ENCODE measurements around the gene FATE1. TPM values are rescaled to one million over a fixed set of nuclear protein-coding genes. Genes with fewer than 3 reads are reported as not detected.

FATE1 gene
- total RNA-seq, 1 experiment from 2014 or later = not detected

DNA sequence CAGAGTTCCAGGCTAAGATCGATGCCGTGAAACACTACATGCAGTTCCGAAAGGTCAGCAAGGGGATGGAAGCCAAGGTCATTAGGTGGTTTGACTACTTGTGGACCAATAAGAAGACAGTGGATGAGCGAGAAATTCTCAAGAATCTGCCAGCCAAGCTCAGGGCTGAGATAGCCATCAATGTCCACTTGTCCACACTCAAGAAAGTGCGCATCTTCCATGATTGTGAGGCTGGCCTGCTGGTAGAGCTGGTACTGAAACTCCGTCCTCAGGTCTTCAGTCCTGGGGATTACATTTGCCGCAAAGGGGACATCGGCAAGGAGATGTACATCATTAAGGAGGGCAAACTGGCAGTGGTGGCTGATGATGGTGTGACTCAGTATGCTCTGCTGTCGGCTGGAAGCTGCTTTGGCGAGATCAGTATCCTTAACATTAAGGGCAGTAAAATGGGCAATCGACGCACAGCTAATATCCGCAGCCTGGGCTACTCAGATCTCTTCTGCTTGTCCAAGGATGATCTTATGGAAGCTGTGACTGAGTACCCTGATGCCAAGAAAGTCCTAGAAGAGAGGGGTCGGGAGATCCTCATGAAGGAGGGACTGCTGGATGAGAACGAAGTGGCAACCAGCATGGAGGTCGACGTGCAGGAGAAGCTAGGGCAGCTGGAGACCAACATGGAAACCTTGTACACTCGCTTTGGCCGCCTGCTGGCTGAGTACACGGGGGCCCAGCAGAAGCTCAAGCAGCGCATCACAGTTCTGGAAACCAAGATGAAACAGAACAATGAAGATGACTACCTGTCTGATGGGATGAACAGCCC, 28.0 kb downstream of the FATE1 start:
- DNase-seq (ENCODE audit: low spot score) = no peak

- DNase-seq (ENCODE audit: low spot score) = no peak
Observed at GRCh38 chrX:151745651-151746050, 29.8 kb downstream of the FATE1 start.

- no peak for DNase-seq (ENCODE audit: low spot score)
Observed at GRCh38 chrX:151746502-151746901, 30.7 kb downstream of the FATE1 start.

GRCh38 chrX:151750511-151750910, 34.7 kb downstream of the FATE1 start:
- no peak for DNase-seq (ENCODE audit: low spot score)

- DNase-seq (ENCODE audit: low spot score) = no peak
Observed at GRCh38 chrX:151752847-151753246, 37.0 kb downstream of the FATE1 start.

DNA sequence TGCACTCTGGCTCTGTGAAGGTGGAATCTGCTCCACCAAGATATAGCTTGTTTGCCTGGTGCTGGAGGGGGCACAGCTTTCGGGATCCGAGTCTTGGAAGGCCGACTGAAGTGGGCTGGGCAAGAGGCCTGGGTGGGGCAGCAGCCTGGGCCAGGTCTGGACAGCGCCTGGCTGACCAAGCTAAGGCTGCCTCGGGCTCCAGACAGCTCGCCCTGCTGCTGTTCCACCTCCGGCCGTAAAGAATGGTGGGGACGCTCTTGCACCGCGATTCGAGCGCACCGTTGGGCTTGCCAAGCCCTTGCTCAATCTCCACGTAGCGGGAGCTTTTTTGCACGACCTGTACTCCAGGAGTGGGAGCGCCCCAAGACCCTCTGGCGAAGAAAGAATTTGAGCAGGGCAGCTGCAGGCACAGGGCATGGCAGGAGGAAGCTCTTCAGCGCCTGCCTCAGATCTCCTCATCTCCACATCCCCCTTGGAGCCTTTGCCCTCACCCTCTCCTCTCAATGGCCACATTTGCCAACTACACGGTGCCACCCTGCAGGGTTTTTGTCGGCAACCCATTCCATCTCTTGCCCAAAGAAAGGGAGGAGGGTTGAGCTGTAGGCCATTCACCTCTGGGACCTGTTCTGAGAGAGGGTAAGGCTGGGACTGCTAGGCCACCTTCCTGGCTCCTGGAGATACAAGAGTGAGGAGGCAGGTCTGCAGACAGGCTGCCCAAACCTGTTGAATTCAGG, 37.6 kb downstream of the FATE1 start:
- DNase-seq (ENCODE audit: low spot score) = peak; percentile 60

GRCh38 chrX:151754047-151754429, 38.2 kb downstream of the FATE1 start:
- DNase-seq (ENCODE audit: low spot score) = peak; percentile 66

DNA sequence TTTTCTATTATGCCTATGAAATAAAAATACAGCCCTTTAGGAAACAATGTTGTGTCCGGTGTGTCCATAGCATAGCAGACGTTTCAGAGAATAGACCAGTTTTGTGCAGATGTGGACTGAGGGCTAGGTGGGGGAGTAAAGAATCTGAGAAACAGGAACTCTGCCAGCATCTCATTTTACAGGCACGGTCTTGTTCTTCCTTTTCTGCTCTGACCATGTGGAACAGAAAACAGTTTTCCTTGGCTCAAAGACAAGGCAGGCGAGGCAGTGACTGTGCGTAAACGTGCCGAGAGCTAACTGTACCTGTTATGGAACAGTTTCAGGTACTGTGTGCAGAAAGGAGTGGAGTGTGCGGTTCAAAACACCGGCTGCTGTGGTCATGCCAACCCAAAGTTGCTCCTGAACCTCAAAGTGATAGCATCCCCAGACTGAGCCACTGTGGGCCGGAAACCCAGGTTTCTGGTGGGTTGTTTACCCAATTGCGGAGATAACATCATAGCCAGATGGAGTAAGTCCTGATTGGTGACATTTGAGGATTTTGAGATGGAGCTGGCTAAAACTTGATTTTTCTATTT, 38.9 kb downstream of the FATE1 start:
- no peak for DNase-seq (ENCODE audit: low spot score)

GRCh38 chrX:151759041-151759708, 43.3 kb downstream of the FATE1 start:
- no peak for DNase-seq (ENCODE audit: low spot score)

DNA sequence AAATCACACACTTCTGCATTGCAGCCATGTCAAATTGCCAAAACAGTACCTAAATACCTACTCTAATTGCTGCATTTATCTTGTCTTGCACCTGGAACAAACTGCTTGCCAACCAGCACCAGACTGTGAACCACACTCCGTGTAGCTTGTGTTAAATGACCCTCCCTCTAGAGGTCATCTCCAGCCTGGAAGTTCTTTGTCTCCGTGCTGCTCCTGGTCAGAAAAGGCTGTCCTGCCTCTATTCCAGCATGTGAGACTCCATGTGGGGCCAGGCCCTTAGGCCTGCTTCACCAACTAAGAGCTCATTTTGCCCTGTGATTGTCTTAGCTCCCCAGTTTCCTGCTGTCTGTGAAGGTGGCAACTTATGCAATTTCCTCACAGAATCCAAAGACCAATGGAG, 47.0 kb downstream of the FATE1 start:
- no peak for DNase-seq (ENCODE audit: low spot score)

GRCh38 chrX:151763711-151764110, 47.9 kb downstream of the FATE1 start:
- no peak for DNase-seq (ENCODE audit: low spot score)

DNA sequence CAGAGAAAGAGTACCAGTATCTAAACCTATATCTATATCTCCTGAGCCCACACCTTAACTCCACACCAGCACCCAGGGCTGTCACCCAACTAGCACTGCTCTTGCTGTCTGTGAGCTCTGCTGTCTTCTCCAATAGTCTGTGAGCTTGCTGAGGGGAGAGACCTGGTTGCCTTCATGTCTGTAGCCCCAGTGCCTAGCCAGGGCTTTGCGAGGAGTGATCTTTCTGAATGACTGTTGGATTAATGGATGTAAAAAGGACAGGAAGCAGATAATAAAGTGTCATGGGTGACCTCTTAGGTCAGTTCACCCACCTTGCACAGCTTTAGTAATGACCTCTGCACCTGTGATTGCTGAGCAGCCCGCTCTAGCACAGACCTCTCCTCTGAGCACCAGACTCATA, 49.2 kb downstream of the FATE1 start:
- DNase-seq (ENCODE audit: low spot score) = no peak

GRCh38 chrX:151771726-151772125, 55.9 kb downstream of the FATE1 start:
- DNase-seq (ENCODE audit: low spot score) = no peak

Other genes with a start within 250 kb of the FATE1 start
- gene PASD1, start 152.4 kb upstream of the FATE1 start, total RNA-seq (2014; rRNA removed; shearing (Covaris generic)) = 0.12 TPM in 1 of 2 replicates, not detected in the other
- not detected in 2 replicates for gene PRRG3, start 20.6 kb upstream of the FATE1 start, total RNA-seq (2014; rRNA removed; shearing (Covaris generic))
- gene CNGA2, start 18.7 kb downstream of the FATE1 start, total RNA-seq (2014; rRNA removed; shearing (Covaris generic)) = not detected in 2 replicates
- gene MAGEA4, start 196.9 kb downstream of the FATE1 start, total RNA-seq (2014; rRNA removed; shearing (Covaris generic)) = not detected in 2 replicates